Measurements from ENCODE around the gene CEACAM19. TPM values are rescaled to one million over a fixed set of nuclear protein-coding genes. Genes with fewer than 3 reads are reported as not detected.

The CEACAM19 gene
- total and polyA plus RNA-seq, 2 of the 13 experiments (the other 11 are each of a cell fraction or from before 2014, with no cell fraction given), result 1.3 to 4.0 TPM

- intact Hi-C loops (cut with micrococcal nuclease; ENCODE audit: unreplicated experiment) (no loop called here), in situ Hi-C loops (cut with HindIII; ENCODE audit: extremely low pct_ligation_motif_present, low pct_unique_long_range_greater_than_20kb) (no loop called here)
- DNase-seq (ENCODE audit: low spot score), result peak; percentile 89
- H3K79me2 ChIP-seq (ENCODE audit: insufficient read depth, low read length), result no peaks in the 10 kb centered on the region
- no peak overlapping the region for H3K9ac ChIP-seq (ENCODE audit: insufficient read depth, low read depth, low read length)
- FAIRE-seq, result peak; percentile 90
- peak; percentile 83 for ATAC-seq
- H3K4me1 ChIP-seq (ENCODE audit: insufficient read depth, low read length), result peaks cover 57% of the 10 kb centered on the region
- peak overlapping the region; percentile 69 for H3K27ac ChIP-seq (ENCODE audit: extremely low read length, insufficient read depth, low read length)
- H4K20me1 ChIP-seq (ENCODE audit: insufficient read depth, low read length), result no peaks in the 10 kb centered on the region
- peaks cover 5 to 22% of the 10 kb centered on the region in 2 experiments; a peak in 4 of 5 replicates for H3K36me3 ChIP-seq (replicated peaks in 1 of 2; ENCODE audit: control insufficient read depth in 1 of 2, insufficient read depth in 2 of 2, low read length in 2 of 2)
- no peak overlapping the region for H3K4me3 ChIP-seq (replicated peaks in 1 of 3; ENCODE audit: insufficient read depth in 1 of 3, low read depth in 2 of 3, low read length in 3 of 3)
- no TSS peak for BruUV-seq (replicated peaks)
- 0 out of 2 replicates have a peak overlapping the region, but pooled peaks have one; percentile 19 for H3K4me2 ChIP-seq (ENCODE audit: low read depth, low read length)
- no peak overlapping the region for H2AFZ ChIP-seq (ENCODE audit: low read length)
- H3K9me3 ChIP-seq (ENCODE audit: low read length), result no peaks in the 10 kb centered on the region
- H3K27me3 ChIP-seq (ENCODE audit: control insufficient read depth in 1 of 2, insufficient read depth in 2 of 2, low read length in 2 of 2), result no peaks in the 10 kb centered on the region
- ChIA-PET POLR2A (interaction anchor here (0.6 to 6.0 kb wide), 8 partner anchors 7 to 54 kb away, joined by 3 to 87 read pairs (median 4); partner anchors contain the start of genes IGSF23 and PVR), CTCF (ENCODE audit: low intra/inter-chr PET ratio, low total read pairs) (no interaction called here)
- 17% methylated on average over 1 of the region's 1 CpG for WGBS (ENCODE audit: low lambda C conversion rate)
- TF ChIP-seq ZNF18 (CRISPR knock-in tag; IDR thresholded peaks at IDR 0.05; ENCODE audit: insufficient replicate concordance) (no peak), FOSL2 (CRISPR knock-in tag; IDR thresholded peaks at IDR 0.05) (peak; percentile 80), RNF2 (conservative IDR thresholded peaks at IDR 0.05; ENCODE audit: low read depth) (no peak), TBL1XR1 (IDR thresholded peaks at IDR 0.05; ENCODE audit: borderline replicate concordance, low read length, partially characterized antibody) (no peak), EHMT2 (IDR thresholded peaks at IDR 0.05; ENCODE audit: borderline replicate concordance, low read depth, low read length) (no peak), ZXDC (CRISPR knock-in tag; IDR thresholded peaks at IDR 0.05) (no peak), BATF2 (CRISPR knock-in tag; IDR thresholded peaks at IDR 0.05) (no peak), THRA (CRISPR knock-in tag; IDR thresholded peaks at IDR 0.05; ENCODE audit: borderline replicate concordance) (peak; percentile 32; the same call in 1 of the 2 replicates), ZKSCAN1 (IDR thresholded peaks at IDR 0.05; ENCODE audit: low read length) (no peak), GFI1 (CRISPR knock-in tag; IDR thresholded peaks at IDR 0.05; ENCODE audit: borderline replicate concordance) (peak; percentile 38; the same call in 1 of the 2 replicates), ZNF790 (CRISPR knock-in tag; IDR thresholded peaks at IDR 0.05; ENCODE audit: borderline replicate concordance) (no peak), SIX4 (CRISPR knock-in tag; IDR thresholded peaks at IDR 0.05) (no peak), ZNF83 (CRISPR knock-in tag; IDR thresholded peaks at IDR 0.05; ENCODE audit: borderline replicate concordance) (no peak), ZNF251 (CRISPR knock-in tag; IDR thresholded peaks at IDR 0.05) (no peak), EZH2 (conservative IDR thresholded peaks at IDR 0.05; ENCODE audit: low read depth, low read length) (no peak), ATF7 (IDR thresholded peaks at IDR 0.05) (no peak), ATF7 (CRISPR knock-in tag; IDR thresholded peaks at IDR 0.05) (no peak), MZF1 (CRISPR knock-in tag; IDR thresholded peaks at IDR 0.05; ENCODE audit: borderline replicate concordance) (no peak), ZBTB7A (CRISPR knock-in tag; IDR thresholded peaks at IDR 0.05) (no peak)
Observed at GRCh38 chr19:44626048-44626624, 45.1 kb upstream of the CEACAM19 start.
